HepG2 (cell line): ENCODE measurements around the gene LARP1B. TPM values are rescaled to one million over a fixed set of nuclear protein-coding genes. Genes with fewer than 3 reads are reported as not detected.

Source experiments
- ARNT2 ChIP-seq: sonication (generic); formaldehyde crosslinking; IDR thresholded peaks from 2 replicates; pipeline ENCODE4 v1.8.0; 2022; ENCODE audit warnings: mild to moderate bottlenecking, low read depth, missing genetic modification reagents, moderate library complexity
- CREB1 ChIP-seq, 2 experiments: fragments of 450-650 bp in 1 of 2; IDR thresholded peaks; 2 replicates each; pipeline ENCODE4 v1.6.1; 2016 to 2017; ENCODE audit warnings: control low read depth in 1 of 2, mild to moderate bottlenecking in 1 of 2, missing compliant biosample characterization in 1 of 2, missing genetic modification characterization in 1 of 2
- CTCF ChIP-seq: sonication (generic); formaldehyde crosslinking; IDR thresholded peaks from 2 replicates; pipeline ENCODE4 v1.5.0; 2020; ENCODE audit warnings: mild to moderate bottlenecking, missing genetic modification reagents, moderate library complexity
- FIP1L1 ChIP-seq: fragments of 200-400 bp; formaldehyde crosslinking; IDR thresholded peaks from 2 replicates; pipeline ENCODE4 v1.6.1; 2018; ENCODE audit warnings: low read depth, mild to moderate bottlenecking, low read length, moderate library complexity, borderline replicate concordance; ENCODE audit not compliant: insufficient read depth
- GATA4 ChIP-seq: sonication (generic); IDR thresholded peaks from 2 replicates; pipeline ENCODE4 v1.6.1; 2016; ENCODE audit warnings: antibody characterized with exemption, low read depth, borderline replicate concordance
- JUND ChIP-seq: sonication (generic); formaldehyde crosslinking; IDR thresholded peaks from 2 replicates; pipeline ENCODE4 v1.8.0; 2022; ENCODE audit warnings: mild to moderate bottlenecking, missing genetic modification reagents
- NR2F2 ChIP-seq: IDR thresholded peaks from 2 replicates; pipeline ENCODE4 v1.6.1; 2012; ENCODE audit warnings: low read depth, inconsistent platforms, borderline replicate concordance
- POGZ ChIP-seq: sonication (generic); formaldehyde crosslinking; IDR thresholded peaks from 2 replicates; pipeline ENCODE4 v1.4.0; 2020; ENCODE audit warnings: mild to moderate bottlenecking, missing genetic modification reagents
- PRDM10 ChIP-seq: sonication (generic); formaldehyde crosslinking; IDR thresholded peaks from 2 replicates; pipeline ENCODE4 v1.4.0; 2020; ENCODE audit warnings: low read depth, missing genetic modification reagents
- ZBTB25 ChIP-seq: IDR thresholded peaks from 2 replicates; pipeline ENCODE4 v1.6.1; 2018; ENCODE audit warnings: missing genetic modification reagents
- ZKSCAN5 ChIP-seq: sonication (generic); formaldehyde crosslinking; IDR thresholded peaks from 2 replicates; pipeline ENCODE4 v1.5.1; 2020; ENCODE audit warnings: mild to moderate bottlenecking, missing genetic modification reagents
- ZNF3 ChIP-seq: IDR thresholded peaks from 2 replicates; pipeline ENCODE4 v1.7.0; 2017; ENCODE audit warnings: inconsistent platforms
- ZNF546 ChIP-seq: sonication (generic); formaldehyde crosslinking; conservative IDR thresholded peaks from 2 replicates; pipeline ENCODE4 v1.8.1; 2023; ENCODE audit warnings: mild to moderate bottlenecking, missing genetic modification reagents
- ZNF691 ChIP-seq: sonication (generic); formaldehyde crosslinking; IDR thresholded peaks from 2 replicates; pipeline ENCODE4 v1.4.0; 2020; ENCODE audit warnings: missing genetic modification reagents, low read depth, mild to moderate bottlenecking, borderline replicate concordance
- ZNF790 ChIP-seq: sonication (generic); formaldehyde crosslinking; IDR thresholded peaks from 2 replicates; pipeline ENCODE4 v1.8.0; 2022; ENCODE audit warnings: missing genetic modification reagents, mild to moderate bottlenecking, borderline replicate concordance
- ZNF883 ChIP-seq: sonication (generic); formaldehyde crosslinking; IDR thresholded peaks from 2 replicates; pipeline ENCODE4 v1.5.1; 2020; ENCODE audit warnings: mild to moderate bottlenecking, missing genetic modification reagents; ENCODE audit errors: not compliant biosample characterization
- ZXDC ChIP-seq: sonication (generic); formaldehyde crosslinking; IDR thresholded peaks from 2 replicates; pipeline ENCODE4 v1.5.0; 2020; ENCODE audit warnings: mild to moderate bottlenecking, missing genetic modification reagents
- polyA plus RNA-seq, 8 experiments: library from polyadenylated mRNA; depleted of rRNA in 3 of 8; stranded (reverse) in 7 of 8; unstranded in 1 of 8; fragments of >200 nt; fragmentation: Illumina TruSeq in 4 of 8; extraction: Trizol in 4 of 8; gene quantifications; 2 replicates each; pipeline versions ENCODE4 v1.2.1 to v1.2.3, GENCODE V29; 2011 to 2016; ENCODE audit warnings: low read depth in 4 of 8, missing spikeins in 1 of 8, mixed read lengths in 1 of 8; ENCODE audit not compliant: insufficient read depth in 1 of 8
- total RNA-seq, 5 experiments: library from RNA; depleted of rRNA; stranded (reverse); fragments of >200 nt; fragmentation: Illumina TruSeq; extraction: Trizol; gene quantifications; 2 replicates each; pipeline ENCODE4 v1.2.3, GENCODE V29; 2016; ENCODE audit warnings: low read depth in 1 of 5

LARP1B gene
- total and polyA plus RNA-seq, 2 of the 13 experiments (the other 11 are each of a cell fraction or from before 2014, with no cell fraction given) = 19.2 to 52.7 TPM

GRCh38 chr4:128060699-128061565 is at the start of gene LARP1B (continued):
- TF ChIP-seq POGZ (CRISPR knock-in tag) (peak; percentile 84), PRDM10 (CRISPR knock-in tag) (peak; percentile 60; the same call in 1 of the 2 replicates), ZNF883 (CRISPR knock-in tag) (peak; percentile 74), ZXDC (CRISPR knock-in tag) (no peak; the same call in 1 of the 2 replicates), ZNF691 (CRISPR knock-in tag) (peak; percentile 79), ZNF3 (CRISPR knock-in tag) (no peak), ZNF546 (CRISPR knock-in tag) (peak; percentile 25), ZBTB25 (CRISPR knock-in tag) (no peak), CREB1 (IDR thresholded peaks at IDR 0.05) (peak; percentile 88), CREB1 (CRISPR knock-in tag; IDR thresholded peaks at IDR 0.05) (no peak), FIP1L1 (no peak), ZNF790 (CRISPR knock-in tag) (peak; percentile 88; the same call in 1 of the 2 replicates), ZKSCAN5 (no peak), CTCF (peak; percentile 16; the same call in 1 of the 2 replicates), GATA4 (peak; percentile 51), JUND (peak; percentile 40; the same call in 1 of the 2 replicates), ARNT2 (CRISPR knock-in tag) (peak; percentile 87), NR2F2 (0 out of 2 replicates have a peak, but pooled peaks have one; percentile 14)
